GM12874 (cell line): ENCODE measurements around the gene RETSAT.

Experiments
- TF ChIP-seq, protein P1 (sequence below): IDR thresholded peaks from 2 replicates; pipeline ENCODE4 v1.5.1; 2011; ENCODE audit warnings: low read depth, mild to moderate bottlenecking, control low read depth, low read length, moderate library complexity; ENCODE audit not compliant: insufficient read depth

The RETSAT gene

DNA sequence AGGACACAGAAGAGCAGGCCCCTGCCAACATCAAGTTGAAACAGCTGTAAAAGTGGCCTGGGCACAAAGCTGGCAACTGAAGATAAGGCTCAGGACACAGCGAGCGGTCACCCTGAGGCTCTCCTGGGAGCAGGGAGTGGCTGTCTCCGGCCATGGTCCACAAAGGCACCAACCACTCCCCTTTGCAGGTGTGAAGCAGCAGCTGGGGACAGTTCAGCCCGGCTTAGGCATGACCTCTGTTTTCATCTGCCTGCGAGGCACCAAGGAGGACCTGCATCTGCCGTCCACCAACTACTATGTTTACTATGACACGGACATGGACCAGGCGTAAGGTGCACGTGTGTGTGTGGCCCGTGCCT, 39.5 kb downstream of the RETSAT start:
- TF ChIP-seq, protein P1, sequence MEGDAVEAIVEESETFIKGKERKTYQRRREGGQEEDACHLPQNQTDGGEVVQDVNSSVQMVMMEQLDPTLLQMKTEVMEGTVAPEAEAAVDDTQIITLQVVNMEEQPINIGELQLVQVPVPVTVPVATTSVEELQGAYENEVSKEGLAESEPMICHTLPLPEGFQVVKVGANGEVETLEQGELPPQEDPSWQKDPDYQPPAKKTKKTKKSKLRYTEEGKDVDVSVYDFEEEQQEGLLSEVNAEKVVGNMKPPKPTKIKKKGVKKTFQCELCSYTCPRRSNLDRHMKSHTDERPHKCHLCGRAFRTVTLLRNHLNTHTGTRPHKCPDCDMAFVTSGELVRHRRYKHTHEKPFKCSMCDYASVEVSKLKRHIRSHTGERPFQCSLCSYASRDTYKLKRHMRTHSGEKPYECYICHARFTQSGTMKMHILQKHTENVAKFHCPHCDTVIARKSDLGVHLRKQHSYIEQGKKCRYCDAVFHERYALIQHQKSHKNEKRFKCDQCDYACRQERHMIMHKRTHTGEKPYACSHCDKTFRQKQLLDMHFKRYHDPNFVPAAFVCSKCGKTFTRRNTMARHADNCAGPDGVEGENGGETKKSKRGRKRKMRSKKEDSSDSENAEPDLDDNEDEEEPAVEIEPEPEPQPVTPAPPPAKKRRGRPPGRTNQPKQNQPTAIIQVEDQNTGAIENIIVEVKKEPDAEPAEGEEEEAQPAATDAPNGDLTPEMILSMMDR = no peak

DNA sequence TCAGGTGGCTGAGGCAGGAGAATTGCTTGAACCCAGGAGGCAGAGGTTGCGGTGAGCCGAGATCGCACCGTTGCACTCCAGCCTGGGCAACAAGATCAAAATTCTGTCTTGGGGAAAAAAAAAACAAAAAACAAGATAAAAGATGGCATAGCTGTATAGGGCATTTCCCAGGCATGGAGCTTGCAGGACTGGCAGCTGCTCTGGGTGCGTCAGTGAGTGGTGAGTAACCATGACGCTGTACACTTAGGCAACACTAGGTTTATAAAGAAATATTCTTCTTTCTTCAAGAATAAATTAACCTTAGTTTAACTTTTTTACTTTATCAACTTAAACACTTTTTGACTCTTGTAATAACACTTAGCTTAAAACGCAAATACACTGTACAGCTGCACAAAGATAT, 41.9 kb downstream of the RETSAT start:
- TF ChIP-seq, protein P1 = no peak

DNA sequence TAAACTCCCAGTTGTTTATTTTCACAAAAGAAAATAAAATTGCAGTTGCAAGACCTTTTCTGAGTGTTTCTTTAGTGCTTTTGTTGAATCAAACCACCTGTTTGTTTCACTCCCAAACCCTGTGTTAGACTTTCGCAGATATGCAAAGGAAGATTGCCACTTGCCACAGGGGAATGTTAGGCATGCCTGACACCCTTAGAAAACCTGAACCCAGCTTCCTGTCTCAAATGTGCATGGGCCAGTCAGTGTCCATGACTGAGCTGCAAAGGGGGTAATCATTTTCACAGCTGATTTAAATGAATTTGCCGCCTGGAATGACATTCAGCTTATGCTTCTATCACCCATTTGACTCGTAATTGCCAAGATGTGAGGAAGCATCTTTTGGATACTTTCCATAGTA, 44.0 kb downstream of the RETSAT start:
- TF ChIP-seq, protein P1 = no peak

DNA sequence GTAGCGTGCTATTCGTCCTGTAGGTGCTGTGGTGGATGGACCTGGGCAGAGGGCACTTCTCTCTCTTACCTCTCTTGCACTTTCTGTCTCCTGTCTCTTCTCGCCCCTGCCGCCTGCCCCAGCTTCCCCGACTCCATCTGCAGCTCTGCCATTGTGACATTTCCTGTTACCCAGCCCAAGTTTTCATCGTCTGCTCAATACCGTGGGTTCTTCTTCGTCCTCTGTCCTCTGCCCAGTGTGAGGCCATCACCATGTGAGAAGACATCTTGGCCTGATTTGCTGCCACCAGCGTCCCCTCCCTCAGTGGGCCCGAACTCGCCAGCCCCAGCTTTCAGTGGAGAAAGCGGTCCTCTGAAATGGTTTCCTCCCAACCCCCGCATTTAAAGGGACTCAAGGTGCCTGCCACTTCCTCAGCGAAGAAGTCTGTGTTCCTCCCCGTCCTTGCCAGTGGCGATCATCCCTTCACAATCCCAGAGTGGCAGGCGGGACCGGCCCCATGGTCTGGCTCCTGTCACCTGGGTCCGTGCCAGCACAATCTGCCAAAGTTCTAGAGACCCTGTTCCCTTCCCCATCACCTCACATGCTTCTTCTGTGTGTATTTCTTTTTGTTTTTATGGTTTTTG, 44.5 kb downstream of the RETSAT start:
- TF ChIP-seq, protein P1 = no peak

DNA sequence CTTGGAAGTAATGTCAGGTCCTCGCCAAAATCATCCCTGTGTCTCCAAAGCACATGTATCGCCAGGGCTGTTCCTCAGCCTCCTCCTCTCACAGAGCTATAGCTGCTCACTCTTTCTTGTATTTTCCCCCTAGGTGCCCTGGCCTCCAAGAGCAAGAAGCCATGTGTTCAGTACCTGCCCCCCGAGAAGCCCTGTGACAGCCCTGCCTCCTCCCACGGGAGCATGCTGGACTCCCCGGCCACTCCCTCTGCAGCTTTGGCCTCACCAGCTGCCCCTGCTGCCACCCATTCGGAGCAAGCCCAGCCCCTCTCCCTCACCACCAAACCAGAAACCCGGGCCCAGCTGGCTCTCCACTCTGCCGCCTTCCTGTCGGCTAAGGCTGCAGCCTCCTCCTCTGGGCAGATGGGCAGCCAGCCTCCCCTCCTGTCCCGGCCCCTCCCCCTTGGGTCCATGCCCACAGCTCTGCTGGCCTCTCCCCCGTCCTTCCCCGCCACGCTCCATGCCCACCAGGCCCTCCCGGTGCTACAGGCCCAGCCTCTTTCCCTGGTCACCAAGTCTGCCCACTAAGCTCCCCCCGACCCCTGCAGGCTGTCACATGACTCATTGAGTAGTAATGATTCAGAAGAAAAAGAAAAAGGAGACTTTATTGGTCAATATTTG, 45.3 kb downstream of the RETSAT start:
- TF ChIP-seq, protein P1 = no peak

DNA sequence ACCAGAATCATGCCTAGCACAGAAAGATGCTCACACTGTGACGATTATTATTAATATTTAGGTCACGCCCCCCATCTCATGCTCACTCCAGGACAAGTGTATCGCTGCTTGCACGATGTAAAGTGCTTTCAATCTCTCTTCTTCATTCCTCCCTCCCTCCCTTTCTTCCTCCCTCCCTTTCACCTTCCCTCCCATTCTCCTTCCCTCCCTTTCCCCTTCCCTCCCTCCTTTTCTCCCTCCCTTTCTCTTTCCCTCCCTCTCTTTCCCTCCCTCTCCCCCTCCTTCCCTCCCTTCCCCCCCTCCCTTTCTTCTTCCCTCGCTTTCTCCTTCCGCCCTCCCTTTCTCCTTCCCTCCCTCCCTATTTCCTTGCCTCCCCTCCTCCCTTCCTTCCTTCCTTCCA, 46.1 kb downstream of the RETSAT start:
- TF ChIP-seq, protein P1 = no peak

DNA sequence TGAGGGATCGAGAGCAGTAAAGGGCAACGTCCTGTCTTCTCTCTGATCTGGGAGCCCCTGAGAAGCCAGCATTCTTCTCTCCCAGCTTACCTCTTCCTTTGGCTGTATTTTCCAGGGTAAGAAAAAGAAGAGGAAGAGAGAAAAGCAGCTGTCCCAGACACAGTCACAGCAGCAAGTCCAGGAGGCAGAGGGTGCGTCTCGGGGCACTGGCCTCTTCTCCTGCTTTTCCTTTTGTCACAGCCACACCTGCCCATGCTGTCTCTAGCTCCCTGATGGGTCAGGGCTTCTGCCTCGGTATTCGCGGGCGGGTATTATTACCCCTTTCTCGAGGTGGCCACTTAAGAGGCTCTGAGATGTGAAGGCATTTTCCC, 46.8 kb downstream of the RETSAT start:
- TF ChIP-seq, protein P1 = no peak
